Right ventricle myocardium inferior (tissue), 1 donor: ENCODE measurements around the gene INSYN1. TPM values are rescaled to one million over a fixed set of nuclear protein-coding genes. Genes with fewer than 3 reads are reported as not detected.
A peak's percentile ranks its signal among the peaks of the same experiment; 100 is the strongest.

Source experiments
- ATAC-seq: fragments of 200-7000 bp; cut with Tn5 transposase; one replicate; pipeline ENCODE4 v1.9.1; 2020; ENCODE audit warnings: mild to moderate bottlenecking, moderate library complexity
- DNase-seq: peaks from one replicate; pipeline ENCODE4 v3.0.0; 2021; ENCODE audit errors: missing footprints
- intact Hi-C: fragments of 100-400 bp; cut with DNase I; formaldehyde crosslinking; loops from one replicate; pipeline ENCODE4 v1.11.0; 2022
- total RNA-seq: library from RNA; stranded (reverse); fragmentation: NEBNext Ultra II Directional; extraction: Animal tissue kit (Norgen Biotek cat#: 25700); gene quantifications from one replicate; pipeline ENCODE4 v1.2.1, GENCODE V29; 2021
- donor health status: DM: no; HTN: yes; CAD: no; lungs with severe emphysema.

INSYN1 gene
- total RNA-seq, 1 donor from 2014 or later = 165 TPM

DNA sequence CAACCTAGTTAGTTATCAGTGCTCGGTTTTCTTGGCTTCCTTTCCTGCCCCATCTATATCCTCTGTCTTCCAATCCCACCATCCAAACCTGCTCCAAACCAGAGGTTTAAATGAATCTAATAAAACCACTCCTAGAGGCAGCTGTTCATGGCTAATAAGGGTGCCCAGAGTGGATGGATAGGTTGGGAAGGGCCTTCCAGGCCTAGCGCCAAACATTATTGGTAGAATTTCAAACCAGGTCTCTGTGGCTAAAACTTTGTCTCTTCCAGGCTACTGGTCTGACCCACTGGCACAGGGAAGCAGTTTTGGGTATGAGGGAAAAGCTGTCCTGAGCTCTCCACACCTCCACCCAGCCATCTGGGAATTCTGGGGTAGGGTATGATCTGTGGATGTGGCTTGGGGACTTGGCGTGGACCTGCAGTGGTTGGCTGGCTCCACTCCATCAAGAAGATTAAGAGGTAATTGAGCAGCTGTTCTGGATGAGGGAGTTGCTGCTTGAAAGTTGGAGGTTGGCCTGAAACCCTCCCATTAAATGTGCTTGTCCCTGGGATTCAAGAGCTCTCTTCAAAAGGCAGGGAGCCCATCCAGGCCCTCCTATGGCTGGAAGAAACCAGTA, 29.3 kb upstream of the INSYN1 start:
- DNase-seq (no peak), ATAC-seq (peak; percentile 21)
- intact Hi-C loops = no loop called here

DNA sequence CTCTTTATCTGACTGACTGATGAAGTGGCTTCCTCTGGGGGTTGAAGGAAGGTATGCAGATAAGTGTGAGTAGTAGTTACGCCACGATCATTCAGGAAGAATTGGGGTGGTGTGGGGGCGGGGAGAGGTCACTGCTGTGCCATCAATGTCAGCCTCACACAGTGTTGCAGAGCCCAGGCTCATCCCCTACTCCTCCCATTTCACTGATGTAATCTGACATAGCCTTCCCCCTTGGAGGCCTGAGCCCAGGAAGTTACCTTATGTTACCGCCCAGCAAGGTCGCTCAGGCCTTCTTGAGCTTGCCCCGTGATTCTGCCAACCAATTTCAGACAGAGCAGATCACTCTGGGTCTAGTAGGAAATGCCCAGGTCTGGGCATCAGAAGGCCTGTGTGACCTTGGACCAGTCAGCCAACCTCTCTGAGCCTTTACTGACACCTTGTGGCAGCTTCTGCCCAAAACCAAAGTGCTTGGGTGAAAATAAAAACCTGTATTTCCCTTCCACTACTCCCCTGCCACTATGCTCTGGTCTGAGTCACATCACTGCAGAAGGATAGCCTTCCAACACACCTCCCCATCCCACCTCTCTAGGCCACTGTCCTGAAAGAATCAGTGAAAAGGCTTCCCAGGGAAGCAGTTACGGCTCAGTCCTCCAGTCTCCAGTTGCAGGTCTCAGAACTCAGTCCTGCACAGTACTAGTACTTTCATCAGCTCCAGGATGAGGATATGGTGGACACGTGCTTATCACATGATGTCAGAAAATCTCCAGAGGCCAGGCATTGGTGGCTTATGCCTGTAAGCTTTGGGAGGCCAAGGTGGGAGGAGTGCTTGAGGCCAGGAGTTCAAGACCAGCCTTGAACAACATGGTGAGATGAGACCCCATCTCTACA, 28.1 kb upstream of the INSYN1 start:
- DNase-seq (no peak), ATAC-seq (no peak)
- intact Hi-C loops = no loop called here

- intact Hi-C loops = no loop called here
- DNase-seq = no peak
- ATAC-seq = no peak
Observed at GRCh38 chr15:73779974-73780373, 26.8 kb upstream of the INSYN1 start.

DNA sequence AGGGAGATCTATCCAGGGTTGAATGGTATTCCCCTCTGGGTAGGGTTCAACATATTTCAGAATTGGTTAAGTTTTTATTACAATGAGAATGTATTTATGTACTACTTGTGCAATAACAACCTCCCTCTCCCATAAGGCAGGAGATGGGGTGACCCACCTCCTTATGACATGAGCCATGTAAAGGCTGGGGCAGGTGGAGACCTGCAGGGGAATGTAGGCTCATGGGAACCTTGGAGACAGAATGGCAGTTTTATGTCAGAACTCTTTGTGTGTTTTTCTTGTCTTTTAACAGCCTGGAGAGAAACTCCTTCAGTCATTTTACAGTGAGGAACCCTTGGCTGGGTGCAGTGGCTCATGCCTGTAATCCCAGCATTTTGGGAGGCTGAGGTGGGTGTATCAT, 24.6 kb upstream of the INSYN1 start:
- intact Hi-C loops = no loop called here
- ATAC-seq = no peak
- DNase-seq = no peak

DNA sequence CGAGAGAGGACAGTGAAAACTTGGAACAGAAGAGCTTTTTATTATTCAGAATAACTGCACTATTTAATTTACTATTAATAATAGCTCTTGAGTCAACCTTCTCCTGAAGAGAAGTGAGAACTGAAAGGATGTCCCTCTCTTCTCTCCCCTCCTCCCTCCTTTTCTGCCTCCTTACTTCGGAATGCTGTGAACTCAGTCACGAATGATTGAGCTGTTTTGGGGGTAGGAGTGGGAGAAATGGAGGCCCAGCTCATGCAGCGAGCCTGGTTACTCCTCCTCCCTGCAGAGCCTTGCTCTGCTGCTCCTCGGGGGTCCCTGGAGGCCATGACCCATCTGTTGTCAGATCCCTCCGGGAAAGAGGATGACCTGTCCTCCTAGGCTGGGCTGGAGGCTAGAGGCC, 20.3 kb upstream of the INSYN1 start:
- intact Hi-C loops = no loop called here
- DNase-seq = no peak

DNA sequence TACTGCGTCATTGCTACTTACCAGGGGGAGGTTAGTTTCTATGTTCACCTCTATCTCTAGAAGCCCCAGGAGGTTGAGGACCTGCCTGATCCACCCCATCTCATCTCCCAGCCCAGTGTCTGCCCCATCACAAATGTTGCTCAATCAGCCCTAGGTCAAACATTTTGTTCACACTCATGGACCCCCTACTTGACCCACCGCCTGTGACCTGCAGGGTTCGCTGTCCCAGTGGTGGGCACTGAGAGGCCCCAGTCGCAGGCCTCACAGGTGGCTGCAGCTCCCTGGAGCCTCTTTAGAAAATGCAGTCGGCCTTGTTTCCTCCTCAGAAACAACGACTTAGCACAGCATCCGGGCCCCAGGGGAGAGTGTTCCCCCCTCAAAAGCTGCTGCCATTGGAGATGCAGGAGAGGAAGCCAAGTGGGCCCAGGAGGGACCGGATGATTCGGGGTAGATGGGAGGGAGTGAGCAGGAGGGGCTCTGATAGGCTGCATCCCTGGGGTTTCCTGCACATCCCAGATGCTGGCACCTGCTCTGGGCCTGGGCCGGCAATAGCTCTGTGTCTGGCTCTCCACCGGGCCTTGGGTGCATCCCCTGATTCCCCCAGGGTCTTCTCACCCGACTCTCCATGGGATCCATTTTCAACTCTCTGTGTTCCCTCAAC, 18.4 kb upstream of the INSYN1 start:
- ATAC-seq = no peak
- intact Hi-C loops = no loop called here

More for the DNA sequence above, 20.3 kb upstream of the INSYN1 start:
- no peak for ATAC-seq

DNA sequence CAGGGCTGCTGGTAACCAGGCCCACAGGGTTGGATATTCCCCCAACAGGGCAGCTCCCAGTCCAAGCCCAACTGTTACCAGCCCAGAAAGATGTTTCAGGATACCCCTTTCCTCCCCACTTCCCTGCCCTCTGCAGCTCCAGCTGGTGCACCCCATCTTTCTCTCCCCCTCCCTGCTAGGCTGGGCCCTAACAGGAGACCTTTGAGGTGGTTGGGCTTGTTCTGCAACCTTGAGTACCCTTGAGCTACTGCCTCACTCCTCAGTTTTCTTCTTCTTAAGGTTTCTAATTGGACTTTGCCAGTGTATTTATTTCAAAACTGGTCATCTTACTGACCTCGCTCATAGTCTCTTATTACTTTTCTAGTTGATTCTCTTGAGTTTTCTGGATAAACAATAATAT, 16.9 kb upstream of the INSYN1 start:
- intact Hi-C loops = no loop called here
- ATAC-seq (no peak), DNase-seq (no peak)

More for the DNA sequence above, 18.4 kb upstream of the INSYN1 start:
- no peak for DNase-seq

- intact Hi-C loops = no loop called here
- ATAC-seq = no peak
- DNase-seq = no peak
Observed at GRCh38 chr15:73767806-73768501, 14.8 kb upstream of the INSYN1 start.

- intact Hi-C loops = no loop called here
- DNase-seq (no peak), ATAC-seq (no peak)
Observed at GRCh38 chr15:73766598-73766997, 13.4 kb upstream of the INSYN1 start.

GRCh38 chr15:73765778-73766177, 12.6 kb upstream of the INSYN1 start:
- ATAC-seq (no peak), DNase-seq (no peak)
- intact Hi-C loops = no loop called here

DNA sequence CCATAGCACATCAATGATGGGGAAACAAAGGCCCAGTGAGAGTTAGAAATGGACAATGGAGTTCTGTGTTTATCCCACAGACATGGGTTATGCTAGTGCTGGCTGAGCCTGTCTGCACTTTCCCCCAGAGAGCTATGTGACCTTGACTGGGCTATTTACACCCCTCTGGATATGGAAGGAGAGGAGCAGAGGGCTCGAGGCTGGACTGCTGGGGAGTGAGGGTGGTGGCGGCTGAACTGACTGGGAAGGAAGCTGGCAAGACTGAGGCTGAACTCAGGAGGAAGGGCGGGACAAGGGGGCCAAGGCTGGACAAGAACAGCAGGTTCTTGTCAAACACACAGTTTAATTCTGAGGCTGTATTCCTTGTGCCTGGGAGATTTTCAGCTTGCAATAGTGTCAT, 10.8 kb upstream of the INSYN1 start:
- DNase-seq = no peak
- intact Hi-C loops = no loop called here
- peak; percentile 88 for ATAC-seq

DNA sequence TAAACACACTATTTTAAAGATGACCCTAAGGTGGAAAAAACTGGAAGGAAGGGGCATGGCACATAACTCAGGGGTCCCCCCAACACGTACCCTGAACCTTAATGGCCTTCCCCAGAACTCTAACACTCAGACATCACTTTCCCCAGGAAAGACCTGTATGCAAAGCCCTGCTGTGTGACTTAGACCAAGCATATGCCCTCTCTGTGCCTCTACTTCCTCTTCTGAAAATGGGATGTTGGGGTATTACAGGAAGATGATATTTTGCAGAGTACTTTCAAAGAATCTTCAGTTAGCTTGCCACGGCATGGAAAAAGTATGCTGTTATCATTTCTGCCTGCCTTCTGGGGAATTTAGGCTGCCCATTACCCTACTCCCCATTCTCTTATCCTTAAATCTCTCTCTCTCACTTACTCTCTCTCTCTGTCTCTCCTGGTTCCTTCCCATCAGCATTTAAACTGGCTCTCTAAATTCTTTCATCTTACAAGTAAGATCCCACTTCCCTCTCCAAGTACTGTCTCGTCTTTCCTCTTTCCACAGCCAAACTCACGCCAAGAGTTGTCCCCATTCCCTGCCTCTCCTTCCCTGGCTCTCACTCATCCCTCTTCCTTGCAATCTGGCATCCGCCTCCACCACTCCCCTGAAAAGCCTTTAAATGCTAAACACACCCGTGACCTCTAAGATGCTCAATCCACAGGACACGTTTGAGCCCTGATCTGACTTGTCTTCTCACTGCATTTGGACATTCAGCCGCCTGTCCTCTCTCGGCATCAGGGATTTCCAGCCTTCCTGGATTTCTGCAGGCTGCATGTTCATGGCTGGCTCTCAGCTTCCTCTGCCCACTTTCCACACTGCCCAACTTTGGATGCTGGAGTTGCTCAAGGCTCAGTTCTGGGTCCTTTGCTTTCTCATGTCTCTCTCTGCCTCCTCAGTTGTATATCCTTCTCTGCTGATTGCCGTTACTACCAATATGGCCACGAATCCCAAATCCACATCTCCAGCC, 7.5 kb upstream of the INSYN1 start:
- intact Hi-C loops = no loop called here
- ATAC-seq (no peak), DNase-seq (no peak)

DNA sequence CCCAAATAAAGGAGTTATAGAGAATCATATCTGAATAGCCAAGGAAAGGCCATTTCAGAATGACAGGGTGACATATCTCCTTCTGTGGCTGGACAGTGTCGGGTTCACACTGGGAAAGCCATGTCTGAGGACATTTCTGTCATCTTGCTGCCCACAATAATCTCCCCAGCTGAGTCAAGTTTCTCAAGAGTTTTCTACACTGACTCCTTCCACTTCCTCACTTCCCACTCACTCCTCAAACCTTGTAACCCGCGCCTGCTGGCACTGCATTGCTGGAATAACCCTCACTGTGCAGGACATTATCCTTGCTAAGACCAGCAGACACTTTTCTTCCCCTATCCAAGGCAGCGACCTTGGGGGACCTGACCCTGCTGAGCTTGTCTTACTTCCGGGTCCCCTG, 5.3 kb upstream of the INSYN1 start:
- ATAC-seq = no peak
- intact Hi-C loops = no loop called here
- no peak for DNase-seq

DNA sequence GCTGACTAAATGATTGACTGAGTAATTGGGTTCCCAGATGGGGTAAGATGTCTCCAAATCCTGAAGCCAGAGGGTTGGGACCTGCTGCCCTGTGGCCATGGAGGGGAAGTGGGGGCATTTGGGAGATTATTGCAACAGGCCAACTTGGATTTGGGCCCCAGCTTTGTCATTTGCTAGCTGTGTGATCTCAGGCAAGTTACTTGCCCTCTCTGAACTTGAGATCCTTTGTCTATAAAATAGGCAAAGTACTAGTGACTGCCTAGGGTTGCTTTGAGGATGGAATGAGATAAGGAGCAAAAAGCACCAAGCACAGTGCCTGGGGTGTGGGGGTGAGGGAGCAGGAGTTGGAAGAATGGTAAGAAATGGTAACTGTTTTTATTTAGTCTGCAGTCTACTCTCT, 4.4 kb upstream of the INSYN1 start:
- ATAC-seq = no peak
- DNase-seq = no peak
- intact Hi-C loops = no loop called here

- intact Hi-C loops = no loop called here
- no peak for DNase-seq
- ATAC-seq = no peak
Observed at GRCh38 chr15:73756947-73757513, 3.9 kb upstream of the INSYN1 start.

GRCh38 chr15:73756390-73756789, 3.2 kb upstream of the INSYN1 start:
- no peak for DNase-seq
- intact Hi-C loops = no loop called here
- ATAC-seq = no peak

DNA sequence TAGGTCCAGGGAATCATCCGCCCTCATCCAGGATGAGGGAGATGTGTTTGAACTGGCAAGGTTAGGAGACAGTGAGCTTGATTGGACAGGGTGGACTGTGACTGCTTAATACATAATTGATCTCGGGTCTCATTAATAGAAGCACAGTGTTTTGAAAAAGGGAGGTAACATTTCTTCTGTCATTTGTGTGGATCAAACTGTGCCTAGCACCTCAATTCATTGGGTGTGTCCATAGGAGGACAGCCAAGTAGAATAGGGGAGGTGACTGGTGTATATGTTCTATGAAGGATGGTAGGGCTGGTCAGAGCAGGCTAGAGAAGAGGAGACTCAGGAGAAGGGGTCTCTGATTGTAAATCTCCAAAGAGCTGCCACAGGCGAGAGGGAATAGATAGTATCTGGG, 2.8 kb upstream of the INSYN1 start:
- no peak for DNase-seq
- ATAC-seq = no peak
- intact Hi-C loops = no loop called here

DNA sequence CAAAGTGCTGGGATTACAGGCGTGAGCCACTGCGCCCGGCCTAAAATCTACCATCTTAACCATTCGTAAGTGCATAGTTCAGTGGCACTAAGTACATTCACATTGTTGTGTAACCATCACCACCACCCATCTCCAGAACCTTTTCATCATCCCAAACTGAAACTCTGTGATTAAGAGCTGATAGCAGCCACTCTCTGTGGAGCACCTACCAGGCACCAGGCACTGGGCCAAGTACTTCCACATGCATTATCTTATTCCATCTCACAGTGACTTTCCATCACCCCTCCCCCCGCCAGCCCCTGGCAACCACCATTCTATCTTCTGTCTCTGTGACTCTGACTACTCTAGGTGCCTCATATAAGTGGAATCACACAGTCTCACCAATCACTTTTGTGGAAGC, 2.3 kb upstream of the INSYN1 start:
- ATAC-seq = no peak
- DNase-seq = no peak
- intact Hi-C loops = no loop called here
